SK-N-SH treated with all-trans-retinoic acid at 6 μM for 48 hours (cell line): ENCODE results near the gene LIAS.

Source experiments
- BACH2 ChIP-seq: fragments of 250-450 bp; sonication (Bioruptor Pico); IDR thresholded peaks from 2 replicates; pipeline ENCODE4 v1.9.0; 2021; ENCODE audit warnings: mild to moderate bottlenecking, borderline replicate concordance
- ISL1 ChIP-seq: fragments of 250-450 bp; sonication (Bioruptor Pico); IDR thresholded peaks from 2 replicates; pipeline ENCODE4 v2.1.2; 2022; ENCODE audit warnings: mild to moderate bottlenecking, moderate library complexity
- OSR1 ChIP-seq: fragments of 250-450 bp; sonication (Bioruptor Pico); IDR thresholded peaks from 2 replicates; pipeline ENCODE4 v1.8.0; 2022; ENCODE audit warnings: moderate library complexity, mild to moderate bottlenecking, inconsistent platforms
- RARB ChIP-seq: fragments of 250-450 bp; sonication (Bioruptor Pico); IDR thresholded peaks from 2 replicates; pipeline ENCODE4 v1.8.0; 2021; ENCODE audit warnings: mild to moderate bottlenecking, moderate library complexity
- ZFP3 ChIP-seq: fragments of 250-450 bp; sonication (Bioruptor Pico); IDR thresholded peaks from 2 replicates; pipeline ENCODE4 v1.5.0; 2020; ENCODE audit warnings: mild to moderate bottlenecking, moderate library complexity
- ZNF565 ChIP-seq: fragments of 450-650 bp; formaldehyde crosslinking; conservative IDR thresholded peaks from 2 replicates; pipeline ENCODE4 v1.5.0; 2020; ENCODE audit warnings: low read depth, mild to moderate bottlenecking, moderate library complexity
- ZNF70 ChIP-seq: fragments of 450-650 bp; formaldehyde crosslinking; IDR thresholded peaks from 2 replicates; pipeline ENCODE4 v1.5.0; 2020; ENCODE audit warnings: mild to moderate bottlenecking, moderate library complexity
- TF ChIP-seq, protein P1 (sequence below): fragments of 250-450 bp; sonication (Bioruptor Pico); IDR thresholded peaks from 2 replicates; pipeline ENCODE4 v1.5.1; 2020; ENCODE audit warnings: low read depth, mild to moderate bottlenecking, moderate library complexity
- TF ChIP-seq, protein P2 (sequence below): fragments of 250-450 bp; sonication (Bioruptor Pico); IDR thresholded peaks from 2 replicates; pipeline ENCODE4 v1.8.0; 2020; ENCODE audit warnings: mild to moderate bottlenecking, moderate library complexity, borderline replicate concordance
- TF ChIP-seq, protein P3 (sequence below): fragments of 250-450 bp; sonication (Bioruptor Pico); IDR thresholded peaks from 2 replicates; pipeline ENCODE4 v1.5.1; 2021; ENCODE audit warnings: mild to moderate bottlenecking, moderate library complexity

DNA sequence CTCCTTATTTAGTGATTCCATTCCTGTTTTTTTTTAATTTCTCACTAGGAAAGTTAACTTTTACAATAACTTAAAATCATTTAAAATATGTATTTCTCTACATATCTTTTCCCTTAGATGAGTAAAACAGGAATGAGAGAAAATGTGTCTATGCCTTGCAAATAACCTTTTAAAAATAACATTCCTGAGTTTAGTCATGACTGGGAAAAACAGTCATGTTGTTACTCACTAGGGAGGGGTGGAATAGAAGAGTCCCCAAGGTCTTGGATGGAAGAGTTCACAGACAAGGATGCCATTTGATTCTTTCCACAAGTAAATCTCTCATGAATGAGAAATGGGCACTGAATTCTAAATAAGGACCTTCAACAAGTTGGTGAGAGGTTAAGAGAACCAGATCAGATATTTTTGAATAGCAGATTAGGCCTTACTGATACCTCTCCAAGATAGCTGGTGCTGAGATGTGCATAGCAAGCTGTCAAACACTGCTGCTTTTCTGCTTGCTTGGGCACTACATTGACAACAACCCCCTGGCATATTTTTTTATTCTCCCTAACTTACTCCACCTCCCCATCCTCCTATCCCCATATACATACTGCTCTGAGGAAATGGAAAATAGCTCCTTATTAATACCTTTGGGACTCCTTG, 43.3 kb downstream of the LIAS start:
- TF ChIP-seq OSR1 (CRISPR knock-in tag), result no peak
- TF ChIP-seq, protein P1, sequence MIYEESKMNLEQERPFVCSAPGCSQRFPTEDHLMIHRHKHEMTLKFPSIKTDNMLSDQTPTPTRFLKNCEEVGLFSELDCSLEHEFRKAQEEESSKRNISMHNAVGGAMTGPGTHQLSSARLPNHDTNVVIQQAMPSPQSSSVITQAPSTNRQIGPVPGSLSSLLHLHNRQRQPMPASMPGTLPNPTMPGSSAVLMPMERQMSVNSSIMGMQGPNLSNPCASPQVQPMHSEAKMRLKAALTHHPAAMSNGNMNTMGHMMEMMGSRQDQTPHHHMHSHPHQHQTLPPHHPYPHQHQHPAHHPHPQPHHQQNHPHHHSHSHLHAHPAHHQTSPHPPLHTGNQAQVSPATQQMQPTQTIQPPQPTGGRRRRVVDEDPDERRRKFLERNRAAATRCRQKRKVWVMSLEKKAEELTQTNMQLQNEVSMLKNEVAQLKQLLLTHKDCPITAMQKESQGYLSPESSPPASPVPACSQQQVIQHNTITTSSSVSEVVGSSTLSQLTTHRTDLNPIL (CRISPR knock-in tag), result no peak
- TF ChIP-seq ZFP3, result no peak
- no peak for TF ChIP-seq BACH2 (CRISPR knock-in tag)
- TF ChIP-seq, protein P2, sequence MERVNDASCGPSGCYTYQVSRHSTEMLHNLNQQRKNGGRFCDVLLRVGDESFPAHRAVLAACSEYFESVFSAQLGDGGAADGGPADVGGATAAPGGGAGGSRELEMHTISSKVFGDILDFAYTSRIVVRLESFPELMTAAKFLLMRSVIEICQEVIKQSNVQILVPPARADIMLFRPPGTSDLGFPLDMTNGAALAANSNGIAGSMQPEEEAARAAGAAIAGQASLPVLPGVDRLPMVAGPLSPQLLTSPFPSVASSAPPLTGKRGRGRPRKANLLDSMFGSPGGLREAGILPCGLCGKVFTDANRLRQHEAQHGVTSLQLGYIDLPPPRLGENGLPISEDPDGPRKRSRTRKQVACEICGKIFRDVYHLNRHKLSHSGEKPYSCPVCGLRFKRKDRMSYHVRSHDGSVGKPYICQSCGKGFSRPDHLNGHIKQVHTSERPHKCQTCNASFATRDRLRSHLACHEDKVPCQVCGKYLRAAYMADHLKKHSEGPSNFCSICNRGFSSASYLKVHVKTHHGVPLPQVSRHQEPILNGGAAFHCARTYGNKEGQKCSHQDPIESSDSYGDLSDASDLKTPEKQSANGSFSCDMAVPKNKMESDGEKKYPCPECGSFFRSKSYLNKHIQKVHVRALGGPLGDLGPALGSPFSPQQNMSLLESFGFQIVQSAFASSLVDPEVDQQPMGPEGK (CRISPR knock-in tag), result no peak
- no peak for TF ChIP-seq RARB (CRISPR knock-in tag)
- TF ChIP-seq, protein P3, sequence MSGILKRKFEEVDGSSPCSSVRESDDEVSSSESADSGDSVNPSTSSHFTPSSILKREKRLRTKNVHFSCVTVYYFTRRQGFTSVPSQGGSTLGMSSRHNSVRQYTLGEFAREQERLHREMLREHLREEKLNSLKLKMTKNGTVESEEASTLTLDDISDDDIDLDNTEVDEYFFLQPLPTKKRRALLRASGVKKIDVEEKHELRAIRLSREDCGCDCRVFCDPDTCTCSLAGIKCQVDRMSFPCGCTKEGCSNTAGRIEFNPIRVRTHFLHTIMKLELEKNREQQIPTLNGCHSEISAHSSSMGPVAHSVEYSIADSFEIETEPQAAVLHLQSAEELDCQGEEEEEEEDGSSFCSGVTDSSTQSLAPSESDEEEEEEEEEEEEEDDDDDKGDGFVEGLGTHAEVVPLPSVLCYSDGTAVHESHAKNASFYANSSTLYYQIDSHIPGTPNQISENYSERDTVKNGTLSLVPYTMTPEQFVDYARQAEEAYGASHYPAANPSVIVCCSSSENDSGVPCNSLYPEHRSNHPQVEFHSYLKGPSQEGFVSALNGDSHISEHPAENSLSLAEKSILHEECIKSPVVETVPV (CRISPR knock-in tag), result no peak
- TF ChIP-seq ISL1 (CRISPR knock-in tag), result no peak
- TF ChIP-seq ZNF70, result no peak
- TF ChIP-seq ZNF565, result no peak
